Measurements from ENCODE around the gene ALPL.

ALPL gene

GRCh38 chr1:21605012-21605715 is 95.9 kb downstream of the ALPL start:
- H3K27ac Mint-ChIP-seq, result no peak overlapping the region
- no peak overlapping the region for H3K4me3 Mint-ChIP-seq
- no peaks in the 10 kb centered on the region for H3K36me3 Mint-ChIP-seq
- H3K9me3 Mint-ChIP-seq, result no peaks in the 10 kb centered on the region
- H3K27me3 Mint-ChIP-seq, result peaks cover 3% of the 10 kb centered on the region
- H3K4me1 Mint-ChIP-seq, result peaks cover 5% of the 10 kb centered on the region

GRCh38 chr1:21605964-21606705 is 96.9 kb downstream of the ALPL start:
- Mint-ChIP-seq H3K4me1 (peaks cover 5% of the 10 kb centered on the region), H3K4me3 (no peak overlapping the region), H3K27me3 (peaks cover 3% of the 10 kb centered on the region), H3K36me3 (no peaks in the 10 kb centered on the region), H3K9me3 (no peaks in the 10 kb centered on the region), H3K27ac (no peak overlapping the region)

GRCh38 chr1:21607549-21608529 is 98.6 kb downstream of the ALPL start:
- H3K27ac Mint-ChIP-seq, result no peak overlapping the region
- no peaks in the 10 kb centered on the region for H3K36me3 Mint-ChIP-seq
- no peak overlapping the region for H3K4me3 Mint-ChIP-seq
- peaks cover 5% of the 10 kb centered on the region for H3K4me1 Mint-ChIP-seq
- H3K9me3 Mint-ChIP-seq, result no peaks in the 10 kb centered on the region
- H3K27me3 Mint-ChIP-seq, result peaks cover 3% of the 10 kb centered on the region

- Mint-ChIP-seq H3K4me1 (peaks cover 5% of the 10 kb centered on the region), H3K4me3 (no peak overlapping the region), H3K27me3 (peaks cover 3% of the 10 kb centered on the region), H3K36me3 (no peaks in the 10 kb centered on the region), H3K9me3 (no peaks in the 10 kb centered on the region), H3K27ac (no peak overlapping the region)
Observed at GRCh38 chr1:21608798-21609197, 99.6 kb downstream of the ALPL start.

GRCh38 chr1:21610027-21610426 is 100.8 kb downstream of the ALPL start:
- no peaks in the 10 kb centered on the region for H3K36me3 Mint-ChIP-seq
- H3K9me3 Mint-ChIP-seq, result no peaks in the 10 kb centered on the region
- H3K4me3 Mint-ChIP-seq, result no peak overlapping the region
- peaks cover 5% of the 10 kb centered on the region for H3K4me1 Mint-ChIP-seq
- H3K27ac Mint-ChIP-seq, result no peak overlapping the region
- peaks cover 1% of the 10 kb centered on the region for H3K27me3 Mint-ChIP-seq

- Mint-ChIP-seq H3K9me3 (no peaks in the 10 kb centered on the region), H3K4me1 (peaks cover 5% of the 10 kb centered on the region)
Observed at GRCh38 chr1:21610989-21611785, 102.0 kb downstream of the ALPL start.

DNA sequence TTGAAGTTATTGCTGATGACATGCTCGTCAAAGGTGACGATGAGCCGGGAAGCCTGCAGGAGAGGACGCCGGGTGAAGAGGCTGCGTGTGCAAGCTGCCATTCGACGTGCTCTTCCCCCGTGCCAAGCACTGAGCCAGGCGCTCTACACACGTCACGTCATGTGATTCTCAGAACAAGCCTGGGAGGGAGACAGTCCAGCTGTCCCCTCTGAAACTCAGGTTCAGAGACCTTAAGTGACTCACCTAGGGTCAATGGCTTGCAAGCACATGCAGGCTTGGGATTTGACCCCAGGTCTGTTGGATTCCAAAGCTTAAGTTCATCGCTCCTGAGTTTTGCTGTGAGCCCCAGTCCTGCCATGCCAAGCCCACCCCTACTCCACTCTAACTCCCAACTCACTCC is 102.8 kb downstream of the ALPL start:
- Mint-ChIP-seq H3K4me1 (peaks cover 5% of the 10 kb centered on the region), H3K36me3 (no peaks in the 10 kb centered on the region), H3K4me3 (no peak overlapping the region), H3K27me3 (peaks cover 1% of the 10 kb centered on the region), H3K27ac (no peak overlapping the region), H3K9me3 (no peaks in the 10 kb centered on the region)

More at GRCh38 chr1:21610989-21611785, 102.0 kb downstream of the ALPL start:
- H3K27ac Mint-ChIP-seq, result no peak overlapping the region
- H3K27me3 Mint-ChIP-seq, result peaks cover 1% of the 10 kb centered on the region
- H3K36me3 Mint-ChIP-seq, result no peaks in the 10 kb centered on the region
- H3K4me3 Mint-ChIP-seq, result no peak overlapping the region

DNA sequence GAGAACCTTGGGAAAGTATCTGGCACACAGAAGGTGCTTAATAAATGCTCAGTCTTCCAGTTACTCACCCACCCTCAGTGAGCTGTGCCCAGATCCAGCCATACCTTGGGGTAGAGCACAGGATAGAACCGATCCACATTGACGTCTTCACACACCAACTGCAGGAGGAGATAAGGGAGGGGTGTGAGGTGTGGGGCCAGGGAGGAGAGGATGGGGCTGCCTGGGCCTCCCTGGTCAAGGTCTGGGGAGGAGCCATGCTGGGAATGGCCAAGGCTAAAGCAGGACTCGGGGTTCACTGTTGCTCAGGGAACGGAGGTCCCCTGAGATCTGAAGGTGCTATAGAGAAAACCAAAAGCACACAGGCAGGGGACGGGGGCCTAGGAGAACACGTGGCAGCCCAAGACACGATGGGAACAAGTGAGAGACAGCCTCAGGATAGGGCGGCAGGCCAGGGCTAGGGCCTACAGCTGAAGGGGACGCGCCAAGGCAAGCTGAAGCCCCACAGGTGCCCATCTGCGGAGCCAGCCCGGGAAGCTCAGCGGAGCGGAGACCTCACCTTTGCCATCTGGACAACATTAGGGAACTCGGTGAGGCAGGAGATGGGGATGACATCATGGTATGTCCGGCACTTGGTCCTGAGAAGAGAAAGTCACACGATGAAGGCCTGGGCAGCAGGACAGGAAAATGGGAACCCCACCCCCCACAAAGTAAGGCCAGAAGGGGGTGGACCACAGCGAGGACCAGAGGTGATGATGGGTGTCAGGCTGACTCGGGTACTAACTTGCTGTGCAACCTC is 104.0 kb downstream of the ALPL start:
- Mint-ChIP-seq H3K4me3 (no peak overlapping the region), H3K27me3 (peaks cover 1% of the 10 kb centered on the region), H3K36me3 (no peaks in the 10 kb centered on the region), H3K27ac (no peak overlapping the region), H3K9me3 (no peaks in the 10 kb centered on the region), H3K4me1 (no peaks in the 10 kb centered on the region)

- no peaks in the 10 kb centered on the region for H3K36me3 Mint-ChIP-seq
- H3K4me3 Mint-ChIP-seq, result no peak overlapping the region
- no peak overlapping the region for H3K27ac Mint-ChIP-seq
- H3K9me3 Mint-ChIP-seq, result no peaks in the 10 kb centered on the region
- no peaks in the 10 kb centered on the region for H3K27me3 Mint-ChIP-seq
- H3K4me1 Mint-ChIP-seq, result no peaks in the 10 kb centered on the region
Observed at GRCh38 chr1:21614419-21615115, 105.3 kb downstream of the ALPL start.

- Mint-ChIP-seq H3K36me3 (no peaks in the 10 kb centered on the region), H3K4me3 (no peak overlapping the region), H3K9me3 (no peaks in the 10 kb centered on the region), H3K27me3 (peaks cover 4% of the 10 kb centered on the region), H3K27ac (no peak overlapping the region), H3K4me1 (peaks cover 3% of the 10 kb centered on the region)
Observed at GRCh38 chr1:21616372-21616771, 107.1 kb downstream of the ALPL start.

DNA sequence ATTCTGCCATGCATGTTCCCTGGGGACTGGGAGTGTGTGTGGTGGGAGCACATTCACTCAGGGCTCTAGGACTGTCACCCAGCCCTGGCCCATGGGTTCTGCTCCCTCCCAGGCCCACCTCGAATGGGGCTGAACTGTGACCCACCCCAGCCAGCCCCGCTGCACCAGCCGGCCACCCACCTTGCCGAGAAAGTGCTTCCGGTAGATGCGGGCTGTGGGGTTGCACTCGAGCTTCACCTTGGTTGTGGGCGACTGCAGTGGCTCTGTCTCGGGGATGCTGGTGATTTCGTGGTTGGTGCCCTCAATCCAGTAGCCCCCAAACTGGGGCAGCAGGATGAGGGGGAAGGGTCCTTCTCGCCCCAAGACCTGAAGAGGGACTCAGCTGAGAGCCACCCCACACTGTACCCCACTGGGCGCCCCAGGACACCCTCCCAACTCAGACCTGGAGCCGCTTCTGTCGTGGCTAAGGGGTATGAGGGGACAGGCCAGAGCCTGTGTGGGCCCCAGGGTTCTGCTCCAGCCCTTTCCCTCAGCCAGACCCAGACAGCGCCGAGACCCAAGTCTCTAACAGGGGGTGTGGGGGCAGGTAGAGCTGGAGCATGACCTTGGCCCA is 108.0 kb downstream of the ALPL start:
- peaks cover 6% of the 10 kb centered on the region for H3K4me1 Mint-ChIP-seq
- no peaks in the 10 kb centered on the region for H3K36me3 Mint-ChIP-seq
- H3K4me3 Mint-ChIP-seq, result no peak overlapping the region
- H3K27ac Mint-ChIP-seq, result no peak overlapping the region
- peaks cover 7% of the 10 kb centered on the region for H3K27me3 Mint-ChIP-seq
- no peaks in the 10 kb centered on the region for H3K9me3 Mint-ChIP-seq

GRCh38 chr1:21618059-21618458 is 108.8 kb downstream of the ALPL start:
- H3K36me3 Mint-ChIP-seq, result no peaks in the 10 kb centered on the region
- H3K4me3 Mint-ChIP-seq, result no peak overlapping the region
- no peak overlapping the region for H3K27ac Mint-ChIP-seq
- peaks cover 9% of the 10 kb centered on the region for H3K27me3 Mint-ChIP-seq
- H3K9me3 Mint-ChIP-seq, result no peaks in the 10 kb centered on the region
- peaks cover 9% of the 10 kb centered on the region for H3K4me1 Mint-ChIP-seq

GRCh38 chr1:21618561-21619374 is 109.5 kb downstream of the ALPL start:
- no peaks in the 10 kb centered on the region for H3K36me3 Mint-ChIP-seq
- no peaks in the 10 kb centered on the region for H3K9me3 Mint-ChIP-seq
- no peak overlapping the region for H3K4me3 Mint-ChIP-seq
- peaks cover 9% of the 10 kb centered on the region for H3K27me3 Mint-ChIP-seq
- H3K4me1 Mint-ChIP-seq, result peaks cover 9% of the 10 kb centered on the region
- no peak overlapping the region for H3K27ac Mint-ChIP-seq
